Stimulated activated CD8-positive, alpha-beta memory T cell treated with anti-CD3 and anti-CD28 coated beads, Interleukin-12 subunit alpha, Interleukin-12 subunit beta, amount 100 ng/mL, for 1 hour (primary cell): ENCODE data around the gene SIRPA.

Experiments
- DNase-seq: peaks from one replicate; pipeline ENCODE4 v3.0.0-alpha.2; 2020; ENCODE audit warnings: low read depth

SIRPA gene

DNA sequence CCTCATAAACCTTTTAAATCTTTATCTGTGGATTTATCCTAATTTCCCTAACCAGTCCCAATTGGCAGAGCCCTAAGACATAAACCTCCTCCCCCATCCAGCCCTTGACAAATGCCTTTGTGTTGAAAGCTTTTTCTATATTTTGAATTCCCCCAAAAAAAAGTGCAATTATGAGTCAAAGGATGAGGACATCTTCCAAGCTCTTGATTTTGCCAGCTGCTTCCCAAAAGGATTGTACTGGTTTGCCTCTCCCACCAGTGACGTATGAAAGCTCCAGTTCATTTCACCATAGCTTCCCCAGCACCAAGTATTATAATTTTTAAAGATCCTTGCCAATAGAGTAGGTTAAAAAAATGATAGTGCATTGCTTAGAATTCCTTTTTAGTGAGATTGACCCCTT, 38.9 kb downstream of the SIRPA start:
- no peak for DNase-seq

GRCh38 chr20:1934721-1935573, 39.7 kb downstream of the SIRPA start:
- DNase-seq, result no peak

DNA sequence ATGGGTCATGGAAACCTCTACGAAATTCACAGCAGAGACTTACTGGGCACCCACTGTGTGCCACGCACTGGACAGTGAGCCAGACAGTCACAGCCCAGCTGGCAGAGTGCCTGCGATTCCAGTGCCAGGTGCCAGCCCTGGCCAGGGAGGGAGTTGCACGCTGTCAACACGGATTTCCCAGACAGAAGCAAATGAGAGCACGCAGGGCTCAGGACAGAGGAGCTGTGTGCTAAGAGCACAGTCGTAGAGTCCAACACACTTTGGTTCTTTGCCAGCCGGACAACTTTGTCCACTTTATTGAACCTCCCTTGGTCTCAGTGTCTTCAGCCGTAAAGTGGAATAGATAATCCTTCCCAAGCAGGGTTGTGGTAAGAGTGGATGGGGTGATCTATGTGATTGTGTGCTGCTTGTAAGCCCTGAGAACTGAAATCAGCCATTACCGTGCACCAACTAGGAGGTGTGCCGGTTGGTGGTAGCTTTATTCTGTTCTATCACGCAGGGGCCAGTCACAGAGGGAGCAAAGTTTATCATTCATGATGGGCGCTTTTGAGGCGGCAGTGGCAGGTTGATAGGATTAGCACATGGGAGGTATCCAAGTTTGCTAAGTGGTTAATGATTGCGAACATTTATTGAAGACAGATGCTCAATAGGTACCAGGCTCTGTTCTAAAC, 40.6 kb downstream of the SIRPA start:
- DNase-seq, result no peak

DNA sequence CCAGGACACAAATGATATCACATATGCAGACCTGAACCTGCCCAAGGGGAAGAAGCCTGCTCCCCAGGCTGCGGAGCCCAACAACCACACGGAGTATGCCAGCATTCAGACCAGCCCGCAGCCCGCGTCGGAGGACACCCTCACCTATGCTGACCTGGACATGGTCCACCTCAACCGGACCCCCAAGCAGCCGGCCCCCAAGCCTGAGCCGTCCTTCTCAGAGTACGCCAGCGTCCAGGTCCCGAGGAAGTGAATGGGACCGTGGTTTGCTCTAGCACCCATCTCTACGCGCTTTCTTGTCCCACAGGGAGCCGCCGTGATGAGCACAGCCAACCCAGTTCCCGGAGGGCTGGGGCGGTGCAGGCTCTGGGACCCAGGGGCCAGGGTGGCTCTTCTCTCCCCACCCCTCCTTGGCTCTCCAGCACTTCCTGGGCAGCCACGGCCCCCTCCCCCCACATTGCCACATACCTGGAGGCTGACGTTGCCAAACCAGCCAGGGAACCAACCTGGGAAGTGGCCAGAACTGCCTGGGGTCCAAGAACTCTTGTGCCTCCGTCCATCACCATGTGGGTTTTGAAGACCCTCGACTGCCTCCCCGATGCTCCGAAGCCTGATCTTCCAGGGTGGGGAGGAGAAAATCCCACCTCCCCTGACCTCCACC, 42.2 kb downstream of the SIRPA start:
- no peak for DNase-seq

GRCh38 chr20:1938464-1939269, 43.5 kb downstream of the SIRPA start:
- no peak for DNase-seq

- no peak for DNase-seq
Measured at GRCh38 chr20:1939270-1939595, 44.0 kb downstream of the SIRPA start.

DNA sequence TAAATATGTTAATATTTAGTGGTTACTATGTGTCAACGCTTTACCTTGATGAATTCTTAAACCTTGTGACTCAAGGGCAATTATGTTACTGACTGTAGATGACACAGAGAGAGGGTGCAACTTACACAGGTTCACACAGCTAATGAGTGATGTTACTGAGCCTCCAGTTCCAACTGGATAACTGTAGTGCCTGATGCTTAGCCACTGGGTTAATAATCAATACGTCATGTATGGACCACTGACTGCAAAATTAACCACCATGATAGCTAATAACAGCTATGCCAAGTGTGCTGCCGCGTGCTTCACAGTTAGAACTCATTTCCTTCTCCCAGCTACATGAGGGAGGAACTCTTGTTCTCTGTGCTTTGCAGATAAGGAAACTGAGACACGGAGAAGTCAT, 45.4 kb downstream of the SIRPA start:
- no peak for DNase-seq

DNA sequence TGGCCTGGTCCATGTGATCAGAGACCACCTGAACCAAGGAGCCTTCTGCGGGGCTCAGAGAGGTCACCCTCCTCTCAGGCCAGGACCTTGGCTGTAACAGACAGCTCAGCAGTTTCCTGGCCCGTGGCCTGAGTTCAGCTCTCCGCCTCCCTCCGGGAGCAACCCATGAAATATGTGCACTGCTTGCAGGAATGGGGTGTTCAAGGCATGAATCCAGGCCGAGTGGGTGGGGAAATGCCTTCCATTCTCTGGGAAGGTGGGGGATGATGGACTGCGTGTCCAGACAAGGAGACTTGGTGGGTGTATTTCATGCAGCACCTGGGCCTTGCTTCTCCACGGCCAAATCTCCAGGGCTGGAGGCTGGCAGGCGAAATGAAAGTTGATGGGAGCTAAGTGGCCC, 46.0 kb downstream of the SIRPA start:
- DNase-seq, result no peak

GRCh38 chr20:1942061-1942460, 46.9 kb downstream of the SIRPA start:
- DNase-seq, result no peak

DNA sequence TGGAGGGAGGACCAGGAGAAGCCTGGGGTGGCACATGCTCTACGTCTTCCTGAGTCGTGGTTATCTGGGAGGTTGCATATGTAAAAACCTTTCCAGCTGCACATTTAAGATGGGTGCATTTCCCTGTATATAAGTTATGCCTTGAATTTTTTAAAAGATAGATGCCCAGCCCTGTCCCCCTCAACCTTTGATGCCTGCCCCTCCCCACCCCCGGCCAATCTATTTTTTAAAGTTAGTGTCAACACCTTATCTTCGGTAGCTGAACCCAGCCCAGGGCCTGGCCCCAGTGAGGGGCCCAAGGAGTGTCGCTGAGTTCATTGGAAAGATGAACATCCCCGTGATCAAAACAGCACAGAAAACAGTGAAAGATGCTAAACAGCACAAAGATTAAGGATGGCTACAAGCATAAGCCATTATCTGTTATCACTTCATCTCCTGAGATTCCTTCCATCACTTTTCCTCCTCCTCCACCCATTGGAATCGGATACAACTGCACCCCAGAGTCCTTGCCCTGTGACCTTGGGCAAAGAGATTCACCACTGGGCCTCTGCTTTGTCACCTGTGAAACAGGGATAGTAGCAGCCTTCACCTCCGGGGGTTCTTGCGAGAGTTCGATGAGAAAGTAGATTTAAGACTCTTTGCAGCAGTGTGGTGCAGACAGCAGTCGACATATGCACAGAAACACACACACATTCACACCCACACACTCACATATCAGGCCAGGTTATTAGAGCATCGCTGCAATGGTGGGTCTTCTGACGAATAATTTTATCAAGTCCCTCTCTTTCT, 47.5 kb downstream of the SIRPA start:
- DNase-seq, result no peak

DNA sequence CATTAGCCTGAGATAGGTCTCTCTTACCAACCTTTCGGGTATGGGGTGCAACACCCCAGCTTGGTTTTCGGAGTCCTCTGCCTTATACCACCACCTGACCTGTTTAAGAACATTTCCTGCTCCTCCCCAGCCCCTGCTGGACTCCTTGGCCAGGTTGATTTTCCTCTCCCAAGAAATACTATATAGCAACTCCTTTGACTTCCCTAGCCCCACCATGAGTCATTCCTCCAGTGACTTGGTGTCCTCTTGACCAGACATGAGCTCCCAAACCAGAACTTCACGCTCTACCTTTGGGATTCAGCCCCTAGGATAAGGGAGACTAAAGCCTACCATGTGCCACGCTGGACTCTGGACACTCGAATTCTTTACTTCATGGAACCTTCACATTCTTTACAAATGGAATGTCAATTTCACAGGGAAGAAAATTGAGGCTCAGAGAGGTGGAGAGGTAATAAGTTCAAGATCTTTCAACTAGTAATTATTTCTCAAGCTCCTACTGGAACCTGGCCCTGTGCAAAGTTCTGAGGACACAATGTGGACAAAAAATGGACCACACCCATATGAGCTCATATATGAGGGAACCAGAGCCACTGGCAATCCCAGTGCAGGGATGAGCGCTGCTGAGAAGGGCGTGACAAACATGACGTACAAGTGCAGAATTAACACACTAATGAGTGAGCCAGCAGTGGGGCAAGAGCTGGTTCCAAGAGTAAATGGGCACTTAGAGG, 48.2 kb downstream of the SIRPA start:
- DNase-seq, result no peak

GRCh38 chr20:1944345-1945091, 49.3 kb downstream of the SIRPA start:
- no peak for DNase-seq

- DNase-seq, result no peak
Measured at GRCh38 chr20:1945134-1945618, 50.0 kb downstream of the SIRPA start.

GRCh38 chr20:1945660-1946059, 50.5 kb downstream of the SIRPA start:
- DNase-seq, result no peak

DNA sequence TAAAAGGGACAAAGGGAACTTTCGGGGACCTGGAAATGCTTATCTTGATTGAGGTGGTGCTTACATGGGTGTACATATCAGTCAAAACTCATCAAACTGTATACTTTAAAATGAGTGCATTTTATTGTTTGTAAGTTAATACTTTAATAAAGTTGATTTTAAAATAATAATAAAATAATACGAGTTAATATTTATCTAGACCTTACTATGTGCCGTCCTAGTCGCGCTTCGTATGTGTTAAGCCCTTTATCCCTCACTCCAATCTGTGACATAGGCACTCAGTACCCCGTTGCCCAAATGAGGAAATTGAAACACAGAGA, 51.2 kb downstream of the SIRPA start:
- no peak for DNase-seq

GRCh38 chr20:1946762-1947534, 51.7 kb downstream of the SIRPA start:
- DNase-seq, result no peak

DNA sequence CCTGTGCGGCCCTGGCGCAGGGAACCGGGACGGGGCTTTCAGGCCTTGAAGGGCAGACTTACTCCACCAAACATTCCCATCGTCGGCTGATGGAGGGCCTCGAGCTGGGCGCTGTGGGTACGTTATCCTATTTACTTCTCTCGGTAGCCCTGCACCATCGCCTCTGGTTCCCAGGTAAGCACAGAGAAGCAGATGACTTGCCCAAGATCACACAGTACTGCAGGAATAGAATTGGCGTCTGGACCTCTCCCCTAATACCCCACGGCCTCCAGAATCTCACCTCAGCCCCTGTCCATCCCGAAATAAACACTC, 52.3 kb downstream of the SIRPA start:
- no peak for DNase-seq

DNA sequence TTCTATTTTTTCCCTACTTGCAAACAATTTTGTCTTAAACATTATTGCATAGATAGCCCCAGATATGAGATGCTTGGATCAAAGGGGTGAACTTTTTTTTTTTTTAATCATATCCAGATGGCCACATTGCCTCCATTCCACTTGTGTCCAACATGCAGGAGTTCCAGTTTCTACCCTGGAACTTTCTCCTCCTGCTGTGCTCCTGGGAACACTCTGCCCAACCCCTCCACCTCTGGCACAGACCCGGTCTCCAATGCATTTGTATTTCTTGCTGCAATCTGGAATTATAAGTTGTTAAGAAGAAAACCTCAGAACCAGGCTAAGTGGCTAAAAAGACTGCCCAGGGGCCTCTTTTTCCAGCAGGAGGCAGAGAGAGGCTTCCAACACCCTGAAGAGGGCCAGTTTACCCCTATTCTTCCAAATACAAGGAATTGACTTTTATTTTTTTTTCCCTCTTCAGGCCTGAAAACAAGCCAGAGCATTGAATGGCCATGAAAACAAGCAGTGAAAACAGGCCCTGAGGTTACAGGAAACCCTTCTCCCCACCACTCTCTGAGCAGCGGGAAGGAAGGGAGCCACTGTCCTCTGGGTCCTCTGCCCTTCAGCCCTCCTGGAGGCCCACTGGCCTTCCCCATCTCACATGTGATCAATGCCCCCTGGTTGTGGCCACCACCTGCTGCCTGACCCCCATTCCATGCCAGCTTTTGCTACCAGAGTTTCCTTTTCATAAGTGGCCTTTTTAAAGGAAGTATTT, 54.3 kb downstream of the SIRPA start:
- DNase-seq, result no peak

DNA sequence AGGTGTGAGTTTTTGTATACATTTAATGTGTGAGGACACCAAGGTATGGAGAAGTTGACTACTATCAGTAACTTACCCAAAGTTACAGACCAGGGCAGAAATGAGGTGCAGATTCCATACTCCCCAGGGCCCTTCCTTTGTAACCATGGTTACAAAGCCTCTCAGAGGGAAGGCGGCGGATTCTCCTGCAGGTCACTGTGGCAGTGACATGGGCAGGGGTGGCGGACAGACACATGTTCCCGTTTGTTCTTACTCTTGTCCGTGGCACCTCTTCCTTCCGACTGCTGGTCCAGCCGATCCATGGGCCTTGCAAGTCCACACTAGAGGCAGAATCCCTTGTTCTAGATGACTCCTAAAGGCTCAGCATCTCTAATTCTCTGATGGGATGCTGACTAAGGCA, 55.6 kb downstream of the SIRPA start:
- DNase-seq, result no peak
